ENCODE results near the gene PRDM16. TPM values are rescaled to one million over a fixed set of nuclear protein-coding genes. Genes with fewer than 3 reads are reported as not detected.
A peak's percentile ranks its signal among the peaks of the same experiment; 100 is the strongest.

The PRDM16 gene
- total and polyA plus RNA-seq, 8 donors = 9.6 to 18.0 (median 14.7) TPM

DNA sequence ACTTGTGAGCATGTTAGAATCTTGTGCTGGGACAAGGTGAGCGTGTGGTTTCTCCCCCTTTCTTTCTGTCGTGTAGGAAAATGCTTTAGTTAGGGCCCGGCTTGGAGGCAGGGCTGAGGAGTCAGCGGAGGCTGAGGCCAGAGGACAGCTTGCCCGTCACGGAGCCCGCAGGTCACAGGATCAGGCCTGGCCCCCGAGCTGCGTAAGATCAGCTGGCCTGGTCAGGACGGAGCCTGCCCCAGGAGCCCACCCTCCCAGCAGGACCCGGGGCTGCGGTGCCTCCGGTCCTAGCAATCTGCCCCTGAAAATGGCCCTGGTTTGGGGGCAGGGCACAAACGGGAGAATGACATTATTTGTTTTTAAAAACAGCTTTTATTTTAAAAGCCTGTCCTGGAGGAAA is 52.0 kb downstream of the PRDM16 start:
- no peaks in the 10 kb centered on the region for H3K9me3 ChIP-seq
- no peaks in the 10 kb centered on the region for H3K36me3 ChIP-seq
- TF ChIP-seq, protein P1, sequence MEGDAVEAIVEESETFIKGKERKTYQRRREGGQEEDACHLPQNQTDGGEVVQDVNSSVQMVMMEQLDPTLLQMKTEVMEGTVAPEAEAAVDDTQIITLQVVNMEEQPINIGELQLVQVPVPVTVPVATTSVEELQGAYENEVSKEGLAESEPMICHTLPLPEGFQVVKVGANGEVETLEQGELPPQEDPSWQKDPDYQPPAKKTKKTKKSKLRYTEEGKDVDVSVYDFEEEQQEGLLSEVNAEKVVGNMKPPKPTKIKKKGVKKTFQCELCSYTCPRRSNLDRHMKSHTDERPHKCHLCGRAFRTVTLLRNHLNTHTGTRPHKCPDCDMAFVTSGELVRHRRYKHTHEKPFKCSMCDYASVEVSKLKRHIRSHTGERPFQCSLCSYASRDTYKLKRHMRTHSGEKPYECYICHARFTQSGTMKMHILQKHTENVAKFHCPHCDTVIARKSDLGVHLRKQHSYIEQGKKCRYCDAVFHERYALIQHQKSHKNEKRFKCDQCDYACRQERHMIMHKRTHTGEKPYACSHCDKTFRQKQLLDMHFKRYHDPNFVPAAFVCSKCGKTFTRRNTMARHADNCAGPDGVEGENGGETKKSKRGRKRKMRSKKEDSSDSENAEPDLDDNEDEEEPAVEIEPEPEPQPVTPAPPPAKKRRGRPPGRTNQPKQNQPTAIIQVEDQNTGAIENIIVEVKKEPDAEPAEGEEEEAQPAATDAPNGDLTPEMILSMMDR (IDR thresholded peaks at IDR 0.05) = no peak
- ATAC-seq (no peak), DNase-seq (no peak)
- peaks cover 0 to 46% of the 10 kb centered on the region in 2 donors for H3K27me3 ChIP-seq
- H3K4me1 ChIP-seq = no peaks in the 10 kb centered on the region
- no peak overlapping the region for H3K27ac ChIP-seq
- H3K4me3 ChIP-seq = no peak overlapping the region
- intact Hi-C loops (cut with DNase I) = no loop called here

DNA sequence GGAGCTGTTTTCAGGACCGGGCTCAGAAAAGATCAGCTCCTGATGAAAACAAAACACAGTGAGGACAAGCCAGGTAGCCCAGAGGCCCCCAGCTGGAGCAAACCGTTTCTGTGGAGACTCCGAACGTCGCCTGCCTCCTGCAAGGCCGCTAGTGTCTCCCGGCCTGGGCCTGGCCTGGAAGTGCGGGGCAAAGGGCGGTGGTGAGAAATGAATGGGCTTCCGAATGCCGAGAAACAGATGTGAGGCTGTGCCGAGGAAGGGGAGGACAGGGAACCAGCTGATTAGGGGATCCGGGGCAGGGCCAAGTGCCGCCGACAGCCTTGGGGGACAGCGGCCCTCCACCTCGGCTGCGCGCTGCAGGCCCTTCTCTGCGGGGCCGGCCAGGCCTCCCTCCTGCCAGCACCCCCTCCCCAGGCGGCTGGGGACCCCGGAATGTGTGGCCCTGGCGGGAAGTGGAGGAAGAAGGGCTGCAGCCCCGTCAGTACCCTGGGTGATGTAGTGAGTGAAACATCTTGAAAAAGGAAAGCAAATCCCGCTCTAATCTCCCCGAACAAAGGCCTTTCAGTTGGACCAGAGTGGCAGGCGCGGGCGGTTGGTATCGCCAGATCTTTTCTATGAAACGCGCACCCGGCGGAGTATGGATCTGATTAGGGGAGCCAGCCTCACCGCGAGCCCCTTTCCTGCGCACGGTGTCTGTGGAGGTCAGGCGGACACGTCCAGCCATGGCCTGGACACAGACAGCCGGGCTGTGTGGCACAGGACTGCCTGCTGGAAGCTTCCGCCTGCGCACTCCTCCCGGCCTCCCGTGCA is 52.6 kb downstream of the PRDM16 start:
- intact Hi-C loops (cut with DNase I) = no loop called here
- no peak for DNase-seq
- Histone ChIP-seq H3K4me3 (no peak overlapping the region), H3K27me3 (peaks cover 0 to 40% of the 10 kb centered on the region in 2 donors), H3K4me1 (peaks cover under 1 to 3% of the 10 kb centered on the region in 2 donors), H3K36me3 (no peaks in the 10 kb centered on the region), H3K27ac (no peak overlapping the region), H3K9me3 (no peaks in the 10 kb centered on the region)
- peak; percentile 12 for ATAC-seq
- TF ChIP-seq, protein P1 (IDR thresholded peaks at IDR 0.05) = no peak

DNA sequence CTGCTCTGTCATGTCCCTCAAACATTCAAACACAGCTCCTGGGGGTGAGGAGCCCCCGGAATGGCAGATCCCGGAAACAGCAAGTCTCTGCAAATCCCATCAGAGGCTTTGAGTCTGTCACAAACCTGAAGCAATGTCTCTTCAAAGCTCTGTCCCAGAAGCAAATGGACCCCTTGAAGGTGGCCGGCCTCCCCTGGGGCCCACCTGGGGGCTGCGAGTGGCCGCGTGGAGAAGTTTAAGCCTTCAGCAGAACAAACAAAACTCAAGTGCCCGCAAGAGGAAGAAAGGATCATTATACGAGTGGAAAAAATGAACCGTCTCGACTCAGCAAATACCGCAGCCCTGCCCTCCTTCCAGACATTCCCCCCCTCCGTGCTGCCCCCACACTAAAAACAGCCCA is 53.3 kb downstream of the PRDM16 start:
- H3K27ac ChIP-seq = no peak overlapping the region
- peak; percentile 64 for ATAC-seq
- peaks cover 6 to 10% of the 10 kb centered on the region in 2 donors for H3K4me1 ChIP-seq
- intact Hi-C loops (cut with DNase I) = no loop called here
- H3K36me3 ChIP-seq = no peaks in the 10 kb centered on the region
- DNase-seq = no peak
- no peaks in the 10 kb centered on the region for H3K9me3 ChIP-seq
- H3K27me3 ChIP-seq = peaks cover 0 to 33% of the 10 kb centered on the region in 2 donors
- TF ChIP-seq, protein P1 (IDR thresholded peaks at IDR 0.05) = no peak
- H3K4me3 ChIP-seq = no peak overlapping the region

DNA sequence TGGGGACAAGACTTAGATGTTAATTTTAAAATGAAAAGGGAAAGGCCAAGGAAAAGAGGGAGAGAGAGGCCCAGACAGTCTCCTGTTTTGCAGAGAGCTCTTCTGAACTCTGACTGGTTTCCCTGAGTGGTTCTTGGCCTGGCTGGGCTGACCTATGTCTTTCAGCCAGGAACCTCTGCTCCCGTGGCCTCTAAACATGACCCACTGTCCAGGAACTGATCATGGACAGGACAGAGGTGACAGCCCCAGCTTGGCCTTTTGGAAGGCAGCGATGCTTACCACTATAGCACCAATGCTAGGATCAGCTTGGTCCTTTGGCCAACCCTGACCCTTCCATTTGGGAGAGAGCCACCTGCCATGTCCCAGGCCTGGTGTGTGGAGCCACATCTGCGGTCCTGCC is 55.2 kb downstream of the PRDM16 start:
- ATAC-seq (no peak), DNase-seq (no peak)
- Histone ChIP-seq H3K9me3 (no peaks in the 10 kb centered on the region), H3K27me3 (peaks cover 0 to 19% of the 10 kb centered on the region in 2 donors), H3K4me1 (peaks cover 10 to 14% of the 10 kb centered on the region in 2 donors), H3K36me3 (no peaks in the 10 kb centered on the region), H3K27ac (no peak overlapping the region), H3K4me3 (no peak overlapping the region)
- TF ChIP-seq, protein P1 (IDR thresholded peaks at IDR 0.05) = no peak
- intact Hi-C loops (cut with DNase I) = no loop called here

DNA sequence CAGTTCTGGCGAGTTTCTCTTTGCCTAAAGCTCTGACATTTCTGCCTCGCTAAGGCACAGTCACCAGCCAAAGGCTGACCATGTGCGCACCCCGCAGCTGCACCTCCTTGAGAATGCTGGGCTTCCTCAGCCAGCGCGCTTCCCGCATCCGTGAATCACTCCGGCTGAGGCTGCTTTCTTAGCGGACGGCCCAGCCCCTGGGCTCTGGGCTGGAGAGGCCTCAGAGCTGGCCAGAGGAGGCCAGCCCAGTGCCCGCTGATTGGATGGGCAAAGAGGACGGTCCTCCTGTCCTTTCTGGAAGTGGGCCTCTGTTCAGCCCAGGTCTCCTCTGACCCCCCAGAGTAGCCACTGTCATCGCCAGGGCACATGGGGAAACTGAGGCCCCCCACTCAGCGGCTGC is 56.1 kb downstream of the PRDM16 start:
- intact Hi-C loops (cut with DNase I) = no loop called here
- TF ChIP-seq, protein P1 (IDR thresholded peaks at IDR 0.05) = no peak
- Histone ChIP-seq H3K9me3 (no peaks in the 10 kb centered on the region), H3K4me3 (no peak overlapping the region), H3K36me3 (no peaks in the 10 kb centered on the region), H3K27me3 (peaks cover 0 to 13% of the 10 kb centered on the region in 2 donors), H3K27ac (no peak overlapping the region), H3K4me1 (peaks cover 10 to 14% of the 10 kb centered on the region in 2 donors)
- ATAC-seq = no peak
- no peak for DNase-seq

All from left lung (tissue), 10 donors.